ENCODE data around the gene ATP13A4.

- no peak for TF ChIP-seq CTCF (IDR thresholded peaks at IDR 0.05)
- no peak for TF ChIP-seq POLR2A (IDR thresholded peaks at IDR 0.05)
Observed at GRCh38 chr3:193464889-193465288, 89.8 kb downstream of the ATP13A4 start.

All from right lobe of liver (tissue), 4 donors.